Fibroblast of skin of left quadriceps (primary cell): ENCODE measurements around the gene SMPD1.

ENCODE experiments used
- DNase-seq, 2 experiments: peaks; one replicate each; pipeline ENCODE4 v3.0.0-alpha.2; 2013; ENCODE audit warnings: low read depth in 2 of 2

Gene SMPD1

GRCh38 chr11:6389905-6390717, at the start of gene SMPD1:
Gene SMPD1 (plus strand): TSS chr11:6390474. CDS start chr11:6390599, 125 bp downstream.
- peak; percentile 59 to 61 for DNase-seq

GRCh38 chr11:6345366-6345765, 44.9 kb upstream of the SMPD1 start:
- DNase-seq, result no peak

GRCh38 chr11:6350043-6350442, 40.2 kb upstream of the SMPD1 start:
- no peak for DNase-seq

GRCh38 chr11:6350486-6350885, 39.8 kb upstream of the SMPD1 start:
- no peak for DNase-seq

- DNase-seq, result no peak
These were observed 38.4 kb upstream of the SMPD1 start for GRCh38 chr11:6351782-6352382.

GRCh38 chr11:6353367-6353987, 36.8 kb upstream of the SMPD1 start:
- DNase-seq, result peak in 1 of 2 experiments; percentile 14

GRCh38 chr11:6354651-6355485, 35.4 kb upstream of the SMPD1 start:
- peak in 1 of 2 experiments; percentile 1 for DNase-seq

- no peak for DNase-seq
These were observed 33.7 kb upstream of the SMPD1 start for GRCh38 chr11:6356503-6357055.

- DNase-seq, result peak; percentile 18 to 22
These were observed 33.1 kb upstream of the SMPD1 start for GRCh38 chr11:6357222-6357621.

GRCh38 chr11:6360183-6360582, 30.1 kb upstream of the SMPD1 start:
- no peak for DNase-seq

GRCh38 chr11:6362185-6362872, 27.9 kb upstream of the SMPD1 start:
- DNase-seq, result no peak

- DNase-seq, result peak; percentile 39
These were observed 27.2 kb upstream of the SMPD1 start for GRCh38 chr11:6362873-6363678.

GRCh38 chr11:6365659-6366058, 24.6 kb upstream of the SMPD1 start:
- DNase-seq, result no peak

GRCh38 chr11:6371825-6372224, 18.4 kb upstream of the SMPD1 start:
- DNase-seq, result no peak

- DNase-seq, result no peak
These were observed 12.2 kb upstream of the SMPD1 start for GRCh38 chr11:6377902-6378639.

- no peak for DNase-seq
These were observed 11.7 kb upstream of the SMPD1 start for GRCh38 chr11:6378640-6378989.

- DNase-seq, result no peak
These were observed 5.1 kb upstream of the SMPD1 start for GRCh38 chr11:6385046-6385777.

GRCh38 chr11:6387811-6388599, 2.3 kb upstream of the SMPD1 start:
- DNase-seq, result no peak
